Stimulated activated naive CD4-positive, alpha-beta T cell treated with Interleukin-2 at 50 U/mL for 16 hours (primary cell): ENCODE results near the gene ZNF501.

Experiments used
- DNase-seq: peaks from one replicate; lab custom pipeline; 2025; lab: John Stamatoyannopoulos, UW

ZNF501 gene

DNA sequence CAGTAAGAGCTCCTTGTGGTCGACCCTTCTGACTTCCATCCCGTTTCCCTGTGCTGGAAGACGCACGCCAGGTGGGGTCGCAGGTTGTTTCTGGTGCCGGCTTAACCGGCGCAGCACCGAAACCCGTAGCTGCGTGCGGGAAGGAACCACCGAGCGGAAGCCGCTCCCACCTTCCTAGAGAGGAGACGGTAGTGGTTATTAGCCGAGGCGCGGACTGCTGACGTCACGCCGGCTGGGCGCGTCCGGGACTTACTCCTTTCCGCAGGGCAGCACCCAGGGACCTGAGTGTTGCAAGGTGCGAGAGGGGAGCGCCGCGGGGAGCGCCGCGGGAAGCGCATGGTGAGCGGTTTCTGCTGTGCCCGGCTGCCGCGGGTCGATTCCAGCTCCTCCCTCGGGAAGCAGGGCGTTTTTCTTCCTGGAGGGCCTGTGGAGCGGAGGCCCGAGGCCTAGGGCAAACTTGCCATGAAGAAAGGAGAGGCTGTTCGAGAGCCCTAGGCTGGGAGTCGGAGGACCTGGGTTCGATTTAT is at the start of gene ZNF501:
TSS of gene ZNF501 (plus strand) at position 252 of the 527 bp plus-strand sequence. CDS start 4,787 bp downstream, outside the sequence.
- peak; percentile 81 for DNase-seq

DNA sequence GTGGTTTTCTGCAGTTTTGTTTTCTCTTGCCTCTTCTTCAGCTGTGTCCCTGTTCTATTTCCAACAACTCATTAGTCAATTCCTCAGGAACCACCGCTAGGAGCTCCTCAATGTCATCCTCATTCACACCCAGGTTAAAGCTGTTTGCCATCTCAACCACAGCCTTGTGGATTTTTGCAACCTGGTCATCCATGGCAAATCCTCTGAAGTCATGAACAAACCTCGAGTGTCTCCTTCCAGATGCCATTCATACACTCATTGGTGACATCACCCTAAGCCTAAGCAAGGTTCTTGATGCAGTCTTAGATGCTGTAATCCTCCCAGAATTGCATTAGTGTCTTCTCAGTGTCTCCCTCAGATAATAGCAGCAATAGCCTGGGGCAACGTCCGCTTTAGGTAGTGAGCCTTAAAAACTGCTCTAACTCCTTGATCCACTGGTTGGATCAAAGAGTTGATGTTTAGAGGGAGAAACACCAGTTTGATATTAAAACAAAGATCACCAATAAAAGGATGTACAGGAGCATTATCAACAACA is 48.4 kb upstream of the ZNF501 start:
- no peak for DNase-seq

DNA sequence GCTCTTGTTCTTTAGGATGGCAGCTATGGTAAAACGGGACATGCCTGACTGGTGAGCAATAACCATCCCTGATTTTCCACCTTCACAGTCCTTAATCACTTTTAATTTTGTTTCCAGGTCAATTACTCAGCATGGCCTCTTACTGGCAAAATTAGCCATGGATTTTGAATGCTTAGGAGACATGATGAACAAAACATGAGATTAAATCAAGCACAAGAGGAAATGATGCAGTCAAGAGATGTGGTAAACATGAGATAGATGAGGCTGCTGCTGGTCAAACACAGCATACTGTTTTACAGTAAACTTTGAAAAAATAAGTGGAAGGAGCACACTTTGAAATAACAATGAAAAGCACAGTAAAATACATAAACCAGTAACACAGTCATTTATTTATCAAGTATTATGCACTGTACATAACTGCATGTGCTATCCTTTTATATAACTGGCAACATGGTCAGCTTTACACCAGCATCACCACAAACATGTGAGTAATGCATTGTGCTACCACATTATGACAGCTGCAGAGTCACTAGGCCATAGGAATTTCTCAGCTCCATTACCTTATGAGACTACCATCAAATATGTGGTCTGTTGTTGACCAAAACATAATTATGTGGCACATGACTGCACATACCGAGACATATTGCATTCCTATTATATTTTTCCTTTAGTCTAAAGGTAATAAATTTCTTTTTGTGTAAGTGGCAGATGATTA is 47.1 kb upstream of the ZNF501 start:
- DNase-seq, result no peak

DNA sequence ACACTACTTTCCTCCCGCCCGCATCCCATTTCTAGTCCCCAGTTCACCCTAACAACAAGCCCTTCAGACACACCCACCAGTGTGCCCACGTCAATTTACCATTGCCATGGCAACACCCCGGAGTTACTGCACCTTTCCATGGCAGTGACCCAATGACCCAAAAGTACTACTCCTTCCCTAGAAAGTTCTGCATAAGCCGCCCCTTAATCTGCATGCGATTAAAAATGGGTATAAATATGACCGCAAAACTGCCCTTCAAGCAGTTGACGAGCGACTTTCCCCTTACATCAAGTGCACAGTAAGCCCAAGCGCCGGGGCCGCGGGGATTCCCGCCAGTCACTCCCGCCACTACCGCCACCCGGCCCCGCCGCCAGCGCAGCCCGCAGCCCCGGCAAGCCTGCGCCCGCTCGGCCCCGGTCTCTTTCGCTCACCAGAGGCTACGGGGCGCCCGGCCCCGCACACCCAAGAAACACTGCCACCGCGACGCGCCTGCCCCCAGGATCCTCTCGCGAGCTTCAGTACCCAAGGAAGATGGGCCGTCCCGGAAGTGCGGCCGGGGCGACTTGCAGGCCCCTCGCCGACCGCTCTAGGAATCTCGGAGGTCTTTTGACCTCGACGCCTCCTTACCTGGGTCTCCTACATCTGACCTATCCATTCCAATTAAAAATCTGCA is 44.2 kb upstream of the ZNF501 start:
- peak; percentile 4 for DNase-seq

DNA sequence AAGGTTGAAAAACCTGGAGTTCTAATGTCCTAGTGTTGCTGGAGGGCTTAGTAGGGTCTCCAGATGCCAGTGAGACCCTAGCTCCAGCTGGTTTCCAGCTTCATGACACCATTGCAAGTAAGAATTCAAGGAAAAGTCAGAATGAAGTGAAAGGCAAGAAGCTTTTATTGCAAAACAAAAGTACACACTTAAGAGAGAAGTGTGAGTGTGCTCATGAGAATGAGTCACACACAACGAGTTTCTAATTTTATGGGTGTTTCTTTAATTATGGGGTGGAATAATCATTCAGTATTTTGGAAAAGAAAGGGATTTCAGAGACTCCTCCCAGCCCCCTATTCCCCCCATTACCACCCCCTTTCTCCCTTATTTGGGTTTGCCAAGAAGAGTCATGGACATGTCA is 41.5 kb upstream of the ZNF501 start:
- DNase-seq, result no peak

DNA sequence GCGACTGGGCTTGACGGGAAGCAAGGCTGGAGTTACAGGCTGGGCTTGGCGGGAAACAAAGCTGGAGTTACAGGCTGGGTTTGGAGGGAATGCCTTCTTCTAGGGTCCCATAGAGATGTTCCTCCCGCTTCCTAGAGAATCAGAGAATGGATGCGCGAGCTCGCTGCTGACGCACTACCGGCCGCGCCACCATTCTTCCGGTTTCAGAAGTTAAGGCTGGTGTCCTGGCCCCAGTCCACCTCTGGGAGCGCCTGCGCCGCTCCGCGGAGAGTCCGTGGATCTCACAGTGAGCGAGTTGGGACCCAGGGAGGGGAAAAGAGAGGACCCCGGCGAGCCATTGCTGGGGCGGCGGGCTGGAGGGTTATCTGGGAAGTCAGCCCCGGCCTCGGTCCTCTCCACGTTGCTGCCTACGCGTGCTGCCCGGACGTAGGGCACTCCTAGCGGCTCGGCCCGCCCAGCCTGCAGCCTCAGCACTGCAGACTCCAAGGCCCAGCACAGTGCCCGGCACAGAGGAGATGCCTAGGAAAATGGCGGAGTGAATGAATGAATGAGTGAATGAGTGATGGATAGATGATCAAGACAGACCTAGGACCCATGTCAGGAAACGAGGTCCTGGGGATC is 16.9 kb upstream of the ZNF501 start, which contains the start of gene ZNF502:
TSS of gene ZNF502 (plus strand) at position 206 of the 621 bp plus-strand sequence. CDS start 7,602 bp downstream, outside the sequence.
- peak; percentile 26 for DNase-seq

DNA sequence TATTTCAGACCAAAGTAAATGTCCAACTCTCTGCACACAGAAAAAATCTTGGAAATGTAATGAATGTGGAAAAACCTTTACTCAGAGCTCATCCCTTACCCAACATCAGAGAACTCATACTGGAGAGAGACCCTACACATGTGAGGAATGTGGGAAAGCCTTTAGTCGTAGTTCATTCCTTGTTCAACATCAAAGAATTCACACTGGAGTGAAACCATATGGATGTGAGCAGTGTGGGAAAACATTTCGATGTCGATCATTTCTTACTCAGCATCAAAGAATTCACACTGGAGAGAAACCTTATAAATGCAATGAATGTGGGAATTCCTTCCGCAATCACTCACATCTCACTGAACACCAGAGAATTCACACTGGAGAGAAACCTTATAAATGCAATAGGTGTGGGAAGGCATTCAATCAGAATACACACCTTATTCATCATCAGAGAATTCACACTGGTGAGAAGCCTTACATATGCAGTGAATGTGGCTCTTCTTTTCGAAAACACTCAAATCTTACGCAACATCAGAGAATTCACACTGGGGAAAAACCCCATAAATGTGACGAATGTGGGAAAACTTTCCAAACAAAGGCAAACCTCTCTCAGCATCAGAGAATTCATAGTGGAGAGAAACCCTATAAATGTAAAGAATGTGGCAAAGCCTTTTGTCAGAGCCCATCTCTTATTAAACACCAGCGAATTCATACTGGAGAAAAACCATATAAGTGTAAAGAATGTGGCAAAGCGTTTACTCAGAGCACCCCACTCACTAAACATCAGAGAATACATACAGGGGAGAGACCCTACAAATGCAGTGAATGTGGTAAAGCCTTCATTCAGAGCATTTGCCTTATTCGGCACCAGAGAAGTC is 8.0 kb upstream of the ZNF501 start:
- no peak for DNase-seq

DNA sequence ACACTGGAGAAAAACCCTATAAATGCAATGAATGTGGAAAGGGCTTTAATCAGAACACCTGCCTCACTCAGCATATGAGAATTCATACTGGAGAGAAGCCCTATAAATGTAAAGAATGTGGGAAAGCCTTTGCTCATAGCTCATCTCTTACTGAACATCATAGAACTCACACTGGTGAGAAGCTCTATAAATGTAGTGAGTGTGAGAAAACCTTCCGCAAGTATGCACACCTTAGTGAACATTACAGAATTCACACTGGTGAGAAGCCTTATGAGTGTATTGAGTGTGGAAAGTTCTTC is 7.4 kb upstream of the ZNF501 start:
- no peak for DNase-seq

DNA sequence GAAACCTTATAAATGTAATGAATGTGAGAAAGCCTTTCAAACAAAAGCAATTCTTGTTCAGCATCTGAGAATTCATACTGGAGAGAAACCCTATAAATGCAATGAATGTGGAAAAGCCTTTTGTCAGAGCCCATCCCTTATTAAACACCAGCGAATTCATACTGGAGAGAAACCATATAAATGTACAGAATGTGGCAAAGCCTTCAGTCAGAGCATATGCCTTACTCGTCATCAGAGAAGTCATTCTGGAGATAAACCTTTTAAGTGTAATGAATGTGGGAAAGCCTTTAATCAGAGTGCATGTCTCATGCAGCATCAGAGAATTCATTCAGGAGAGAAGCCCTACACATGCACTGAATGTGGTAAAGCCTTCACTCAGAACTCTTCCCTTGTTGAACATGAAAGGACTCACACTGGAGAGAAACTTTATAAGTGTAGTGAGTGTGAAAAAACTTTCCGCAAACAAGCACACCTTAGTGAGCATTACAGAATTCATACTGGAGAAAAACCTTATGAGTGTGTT is 5.3 kb downstream of the ZNF501 start:
- DNase-seq, result no peak

DNA sequence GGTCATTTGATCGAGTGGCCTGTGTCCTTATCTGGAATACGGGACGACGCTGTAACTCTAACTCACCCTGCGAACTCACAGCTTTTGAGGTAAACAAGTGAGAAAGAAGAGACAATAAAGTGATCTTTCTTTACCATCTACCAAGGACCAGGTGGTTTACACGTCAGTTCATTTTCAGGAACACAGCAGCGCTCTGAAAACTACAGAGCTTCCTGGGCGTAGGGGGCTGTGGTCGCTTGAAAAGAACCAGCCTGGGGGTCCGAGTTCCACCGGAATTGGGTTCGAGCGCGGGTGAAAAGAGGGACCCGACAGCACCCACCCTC is 31.6 kb downstream of the ZNF501 start:
- no peak for DNase-seq

DNA sequence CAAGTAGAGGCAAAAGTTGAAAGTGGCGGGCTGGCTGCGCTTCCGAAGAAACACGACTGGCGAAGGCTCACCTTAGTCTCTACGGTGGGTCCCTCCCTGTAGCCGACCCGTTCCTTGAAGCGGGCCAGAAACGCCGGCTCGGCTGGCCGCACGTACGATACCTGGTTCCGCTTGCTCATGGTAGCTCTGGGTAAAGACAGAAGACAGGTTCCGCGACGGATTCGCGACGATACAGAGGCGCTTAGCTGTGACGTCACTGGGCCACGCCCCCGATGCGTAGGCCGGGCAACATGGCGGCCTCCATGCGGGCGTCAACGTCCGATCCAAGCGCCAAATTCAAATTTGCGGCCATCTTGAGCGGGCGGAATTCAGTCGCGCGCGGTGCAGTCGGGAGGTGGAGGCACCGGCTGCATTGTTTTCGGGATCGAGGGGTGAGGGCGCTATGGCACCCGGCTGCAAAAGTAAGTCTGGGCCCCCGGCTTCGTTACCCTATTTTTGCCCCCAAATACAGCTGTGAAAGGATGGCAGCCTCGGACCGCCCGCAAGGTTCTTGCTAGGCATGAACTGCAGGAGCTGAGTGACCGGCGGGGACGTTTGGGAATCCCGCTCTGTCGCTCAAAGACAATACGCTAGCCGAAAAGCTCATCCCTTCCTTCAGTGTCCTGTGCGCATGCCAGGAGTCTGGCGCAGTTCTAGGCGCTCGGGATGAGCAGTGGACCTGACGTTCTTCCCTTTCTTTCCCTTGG is 32.2 kb downstream of the ZNF501 start, which contains the start of the genes KIAA1143 and KIF15:
TSS of gene KIAA1143 (minus strand) at position 196 of the 746 bp plus-strand sequence. CDS start at position 179, 17 bp downstream.
TSS of gene KIF15 (plus strand) at position 371 of the 746 bp plus-strand sequence. CDS start at position 443, 72 bp downstream.
- DNase-seq, result peak; percentile 96

DNA sequence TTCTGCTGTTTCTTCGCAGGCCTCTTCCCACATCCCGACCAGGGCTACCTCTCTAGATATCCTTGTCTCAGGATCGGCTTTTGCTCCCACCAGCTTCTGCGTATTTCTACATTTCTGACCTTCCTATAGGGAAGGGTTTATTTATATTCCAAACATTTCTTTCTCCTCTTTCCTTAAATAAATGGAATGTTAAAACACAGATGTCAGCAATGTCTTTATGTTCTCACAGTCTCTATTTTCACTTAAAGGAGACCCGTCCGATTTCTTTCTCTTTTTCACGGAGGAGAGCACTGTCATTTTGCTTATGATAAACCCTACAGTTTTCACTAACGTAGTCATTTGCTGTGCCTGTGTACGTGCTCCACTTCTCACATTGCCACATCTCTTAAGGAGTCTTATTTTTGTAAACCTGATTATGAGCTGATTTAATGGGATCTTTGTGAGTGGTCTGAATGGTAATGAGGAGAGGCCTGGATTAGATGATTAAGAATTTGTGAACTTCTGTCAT is 32.8 kb downstream of the ZNF501 start:
- DNase-seq, result no peak

DNA sequence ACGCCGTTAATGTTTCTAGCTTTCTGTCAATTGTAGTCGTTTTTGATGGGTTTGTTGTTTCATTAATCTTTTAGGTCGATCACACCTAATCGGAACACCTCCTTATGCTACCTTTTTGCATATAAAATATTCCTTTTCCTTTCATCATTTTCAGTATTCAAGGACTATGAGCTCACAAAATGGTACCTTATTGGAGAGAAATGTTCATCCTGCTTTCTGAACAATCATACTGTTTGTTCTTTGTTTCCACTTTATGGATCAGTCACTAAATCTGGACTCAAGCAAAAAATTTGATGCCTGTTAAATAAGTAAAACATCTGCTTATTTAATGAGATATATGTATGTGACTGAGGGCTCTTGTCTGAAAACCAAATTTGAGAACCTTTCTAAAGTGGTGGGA is 33.3 kb downstream of the ZNF501 start:
- no peak for DNase-seq

DNA sequence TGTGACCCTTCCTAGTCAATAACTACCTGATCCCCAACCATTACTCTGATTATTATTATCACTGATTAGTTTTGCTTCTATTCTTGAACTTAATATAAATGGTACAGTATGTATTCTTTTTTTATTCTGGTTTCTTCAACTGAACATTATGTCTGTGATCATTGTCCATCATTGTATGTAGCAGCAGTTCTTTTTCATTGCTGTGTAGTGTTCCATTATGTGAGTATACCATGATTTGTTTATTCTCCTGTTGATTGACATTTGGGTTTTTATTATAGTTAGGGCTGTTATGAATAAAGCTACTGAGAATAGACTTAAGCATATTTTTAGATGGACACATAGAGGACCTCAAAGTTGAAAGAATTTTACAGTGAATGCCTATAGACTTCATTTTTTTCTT is 34.8 kb downstream of the ZNF501 start:
- DNase-seq, result no peak

DNA sequence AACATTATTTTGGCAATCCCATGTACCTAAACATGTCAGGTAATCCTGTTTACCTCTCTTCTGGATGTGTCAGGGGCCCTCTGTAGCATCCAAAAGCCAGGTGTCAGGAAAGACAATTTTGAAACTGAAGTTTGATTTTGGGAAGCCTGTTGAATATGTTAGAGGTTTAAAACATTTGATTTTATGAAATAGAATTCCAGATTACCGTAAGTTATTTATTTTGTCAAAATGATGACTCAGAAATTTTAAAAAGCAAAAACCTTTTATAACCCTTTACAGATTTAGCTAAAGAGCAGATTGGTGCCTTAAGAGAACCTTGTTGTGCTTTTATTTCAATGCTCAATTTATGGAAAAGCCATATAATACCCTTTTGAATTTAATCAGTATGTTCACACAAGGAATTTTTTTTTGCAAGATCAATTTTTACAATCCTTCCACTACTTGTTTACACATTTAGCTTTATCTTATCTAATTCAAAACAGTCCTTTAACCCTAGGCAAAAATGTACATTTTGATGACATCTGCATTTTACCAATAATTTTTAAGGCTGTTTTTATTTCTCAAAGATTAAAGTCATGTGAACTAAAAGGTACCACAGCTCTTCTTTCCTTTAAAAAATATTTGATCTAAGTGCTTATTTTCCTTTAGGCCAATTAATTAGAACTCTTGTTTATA is 42.1 kb downstream of the ZNF501 start:
- DNase-seq, result no peak

DNA sequence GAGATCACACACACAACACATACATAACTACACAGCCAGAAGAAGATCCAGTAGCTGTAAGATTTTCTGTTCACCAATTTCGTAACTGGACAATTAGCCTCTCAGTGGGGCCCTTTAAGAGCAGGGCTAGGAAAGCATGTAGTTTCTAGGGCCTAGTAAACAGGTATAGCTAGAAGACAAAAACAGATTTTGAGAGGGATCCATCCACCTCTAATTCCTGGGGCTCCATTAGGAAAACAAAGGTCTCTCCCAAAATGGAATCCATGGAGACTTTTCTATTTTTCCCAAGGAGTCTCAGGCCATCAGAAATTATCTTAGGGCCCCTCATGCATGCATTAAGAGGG is 42.6 kb downstream of the ZNF501 start:
- DNase-seq, result no peak

DNA sequence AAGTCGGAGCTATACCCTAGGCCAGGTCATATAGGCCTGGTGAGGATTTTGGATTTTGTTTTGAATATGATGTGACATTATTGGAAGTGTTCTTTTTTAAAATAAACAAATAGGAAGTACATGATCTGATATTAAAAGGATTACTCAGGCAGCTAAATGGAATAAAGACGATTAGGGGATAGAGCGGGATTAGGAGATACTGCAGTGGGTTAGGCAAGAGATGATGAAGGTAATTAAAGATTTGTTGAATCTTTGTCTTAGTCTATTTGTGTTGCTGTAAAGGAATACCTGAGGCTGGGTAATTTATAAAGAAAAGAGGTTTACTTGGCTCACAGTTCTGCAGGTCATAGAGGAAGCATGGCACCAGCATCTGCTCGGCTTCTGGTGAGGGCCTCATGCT is 53.5 kb downstream of the ZNF501 start:
- DNase-seq, result no peak
